OCI-LY7 (cell line): ENCODE results near the gene XRCC3. TPM values are rescaled to one million over a fixed set of nuclear protein-coding genes. Genes with fewer than 3 reads are reported as not detected.

ENCODE experiments used
- BruUV-seq: library from RNA; stranded (reverse); fragments of 400-500 nt; replicated peaks from 2 replicates; lab custom pipeline; 2021; lab: Mats Ljungman, UMichigan
- CTCF ChIA-PET: fragments of 300-600 bp; sonication (Branson Sonifier 250); formaldehyde crosslinking; loops from one replicate; lab custom pipeline; 2022; ENCODE audit warnings: antibody characterized with exemption; ENCODE audit not compliant: unreplicated experiment; lab: Charles Lee
- POLR2A ChIA-PET: fragments of 300-600 bp; sonication (Branson Sonifier 250); formaldehyde crosslinking; loops from one replicate; lab custom pipeline; 2022; ENCODE audit warnings: antibody characterized with exemption; lab: Charles Lee
- DNase-seq: peaks from one replicate; pipeline ENCODE4 v3.0.0-alpha.2; 2015; ENCODE audit warnings: low spot score
- H2AFZ ChIP-seq: fragments of 200-600 bp; sonication (generic), shearing (Covaris generic); 2 replicates; pipeline ENCODE4 v1.6.1; 2014; ENCODE audit warnings: mild to moderate bottlenecking, antibody characterized with exemption, low read length, moderate library complexity
- H3K27ac ChIP-seq: fragments of 200-600 bp; sonication (generic); 2 replicates; pipeline ENCODE4 v1.5.1; 2014; ENCODE audit warnings: mixed run types, low read depth, mild to moderate bottlenecking, moderate library complexity, low read length, inconsistent platforms; ENCODE audit not compliant: poor library complexity, severe bottlenecking
- H3K36me3 ChIP-seq: fragments of 200-600 bp; sonication (generic); 2 replicates; pipeline ENCODE4 v1.6.1; 2014; ENCODE audit warnings: mild to moderate bottlenecking, antibody characterized with exemption, low read length, moderate library complexity, mixed read lengths; ENCODE audit not compliant: insufficient read depth
- H3K4me1 ChIP-seq: fragments of 200-600 bp; sonication (generic); 2 replicates; pipeline ENCODE4 v1.5.1; 2014; ENCODE audit warnings: mild to moderate bottlenecking, low read length; ENCODE audit not compliant: insufficient read depth, poor library complexity, severe bottlenecking
- H3K4me2 ChIP-seq: fragments of 200-600 bp; sonication (generic); 2 replicates; pipeline ENCODE4 v1.6.1; 2014; ENCODE audit warnings: mild to moderate bottlenecking, low read length
- H3K4me3 ChIP-seq: fragments of 200-600 bp; sonication (generic); 2 replicates; pipeline ENCODE4 v1.5.1; 2014; ENCODE audit warnings: mild to moderate bottlenecking, low read depth, low read length; ENCODE audit not compliant: poor library complexity, severe bottlenecking
- H3K79me2 ChIP-seq: fragments of 200-600 bp; sonication (generic); 2 replicates; pipeline ENCODE4 v1.6.1; 2016; ENCODE audit warnings: low read depth, mild to moderate bottlenecking, low read length, moderate library complexity, mixed read lengths; ENCODE audit not compliant: insufficient read depth
- H3K9me2 ChIP-seq: fragments of 200-600 bp; sonication (generic); 2 replicates; pipeline ENCODE4 v1.6.1; 2016; ENCODE audit warnings: mild to moderate bottlenecking, low read length, mixed read lengths; ENCODE audit not compliant: insufficient read depth
- H3K9me3 ChIP-seq: fragments of 200-600 bp; sonication (generic); 2 replicates; pipeline ENCODE4 v1.6.1; 2014; ENCODE audit warnings: mild to moderate bottlenecking, mixed run types, low read length, mixed read lengths
- H4K20me1 ChIP-seq: fragments of 200-600 bp; sonication (generic); 2 replicates; pipeline ENCODE4 v1.6.1; 2014; ENCODE audit warnings: mild to moderate bottlenecking, antibody characterized with exemption, low read length, moderate library complexity, mixed read lengths; ENCODE audit not compliant: insufficient read depth
- CTCF ChIP-seq: fragments of 200-600 bp; sonication (generic); conservative IDR thresholded peaks from 2 replicates; pipeline ENCODE4 v1.5.1; 2014; ENCODE audit warnings: mild to moderate bottlenecking, antibody characterized with exemption, low read length, moderate library complexity, mixed read lengths
- EZH2phosphoT487 ChIP-seq: fragments of 200-600 bp; sonication (generic); IDR thresholded peaks from 2 replicates; pipeline ENCODE4 v1.6.1; 2018; ENCODE audit warnings: low read depth, borderline replicate concordance, mild to moderate bottlenecking, mixed run types, antibody characterized with exemption, low read length, moderate library complexity, mixed read lengths
- intact Hi-C: fragments of 100-400 bp; cut with micrococcal nuclease; formaldehyde crosslinking; loops from one replicate; pipeline ENCODE4 v1.10.0; 2022; ENCODE audit not compliant: unreplicated experiment
- total RNA-seq, 2 experiments: library from RNA; depleted of rRNA in 1 of 2; stranded (reverse); fragments of >200 nt in 1 of 2; shearing (Covaris generic) in 1 of 2; gene quantifications; 2 replicates each; pipeline ENCODE4 v1.2.3, GENCODE V29; 2014 to 2022

The XRCC3 gene
- total RNA-seq, 2 experiments from 2014 or later: 83.3 to 130 TPM

DNA sequence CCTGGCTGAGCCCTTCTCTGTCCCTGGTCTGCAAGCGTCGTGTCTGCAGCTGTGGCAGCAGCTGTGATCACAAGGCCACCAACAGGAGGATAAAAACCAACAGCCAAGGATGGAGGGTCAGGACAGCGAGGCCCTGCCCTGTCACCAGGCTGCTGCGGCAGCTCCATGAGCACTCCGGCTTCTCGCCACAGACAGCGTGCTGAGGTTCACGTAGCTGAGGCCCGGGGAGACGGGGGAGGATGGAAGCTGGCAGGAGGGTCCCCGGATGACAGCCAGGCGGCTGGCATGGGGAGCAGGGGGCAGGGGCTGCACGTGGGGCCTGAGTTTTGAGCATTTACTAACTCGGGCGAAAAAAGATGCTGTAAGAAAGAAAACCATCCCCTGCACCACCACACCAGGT, 5.4 kb downstream of the XRCC3 start:
- peaks cover 26% of the 10 kb centered on the region for H3K79me2 ChIP-seq
- no peak overlapping the region for H3K4me2 ChIP-seq
- no peak overlapping the region for H2AFZ ChIP-seq
- H3K4me3 ChIP-seq: no peak overlapping the region
- H3K9me2 ChIP-seq: no peaks in the 10 kb centered on the region
- ChIA-PET POLR2A (no interaction called here), CTCF (no interaction called here)
- no TSS peak for BruUV-seq
- H3K27ac ChIP-seq: no peak overlapping the region
- no peak for TF ChIP-seq CTCF
- TF ChIP-seq EZH2phosphoT487: no peak
- peaks cover 8% of the 10 kb centered on the region for H4K20me1 ChIP-seq
- H3K36me3 ChIP-seq: peaks cover 92% of the 10 kb centered on the region
- peaks cover 27% of the 10 kb centered on the region for H3K4me1 ChIP-seq
- intact Hi-C loops: no loop called here
- DNase-seq: no peak
- H3K9me3 ChIP-seq: no peaks in the 10 kb centered on the region

GRCh38 chr14:103708750-103709187, 6.5 kb downstream of the XRCC3 start:
- Histone ChIP-seq H3K27ac (no peak overlapping the region), H3K4me3 (no peak overlapping the region), H3K4me2 (no peak overlapping the region), H3K4me1 (peaks cover 22% of the 10 kb centered on the region), H3K9me2 (no peaks in the 10 kb centered on the region), H3K9me3 (no peaks in the 10 kb centered on the region), H4K20me1 (peaks cover 3% of the 10 kb centered on the region; the same call in 1 of the 2 replicates), H3K36me3 (peaks cover 96% of the 10 kb centered on the region), H3K79me2 (peaks cover 15% of the 10 kb centered on the region), H2AFZ (no peak overlapping the region)
- DNase-seq: no peak
- intact Hi-C loops: no loop called here
- POLR2A ChIA-PET: no interaction called here
- CTCF ChIA-PET: no interaction called here
- no peak for TF ChIP-seq CTCF
- TF ChIP-seq EZH2phosphoT487: no peak
- BruUV-seq: no TSS peak

- BruUV-seq: no TSS peak
- no peaks in the 10 kb centered on the region for H3K9me2 ChIP-seq
- no peak for TF ChIP-seq CTCF
- no peak for TF ChIP-seq EZH2phosphoT487
- no peaks in the 10 kb centered on the region for H3K9me3 ChIP-seq
- H3K4me1 ChIP-seq: peaks cover 15% of the 10 kb centered on the region
- intact Hi-C loops: no loop called here
- CTCF ChIA-PET: interaction anchor here (0.8 kb wide), 1 partner anchor 9 kb away, joined by 3 read pairs; no protein-coding TSS in a partner anchor
- H3K4me2 ChIP-seq: no peak overlapping the region
- peaks cover 6% of the 10 kb centered on the region for H3K79me2 ChIP-seq
- no peak overlapping the region for H3K27ac ChIP-seq
- peaks cover 3% of the 10 kb centered on the region; the same call in 1 of the 2 replicates for H4K20me1 ChIP-seq
- H3K36me3 ChIP-seq: peaks cover 96% of the 10 kb centered on the region
- no peak for DNase-seq
- no peak overlapping the region for H2AFZ ChIP-seq
- POLR2A ChIA-PET: no interaction called here
- no peak overlapping the region for H3K4me3 ChIP-seq
These were observed 7.7 kb downstream of the XRCC3 start for GRCh38 chr14:103707329-103708263.
